Measurements from ENCODE around the gene FAM76B.

DNA sequence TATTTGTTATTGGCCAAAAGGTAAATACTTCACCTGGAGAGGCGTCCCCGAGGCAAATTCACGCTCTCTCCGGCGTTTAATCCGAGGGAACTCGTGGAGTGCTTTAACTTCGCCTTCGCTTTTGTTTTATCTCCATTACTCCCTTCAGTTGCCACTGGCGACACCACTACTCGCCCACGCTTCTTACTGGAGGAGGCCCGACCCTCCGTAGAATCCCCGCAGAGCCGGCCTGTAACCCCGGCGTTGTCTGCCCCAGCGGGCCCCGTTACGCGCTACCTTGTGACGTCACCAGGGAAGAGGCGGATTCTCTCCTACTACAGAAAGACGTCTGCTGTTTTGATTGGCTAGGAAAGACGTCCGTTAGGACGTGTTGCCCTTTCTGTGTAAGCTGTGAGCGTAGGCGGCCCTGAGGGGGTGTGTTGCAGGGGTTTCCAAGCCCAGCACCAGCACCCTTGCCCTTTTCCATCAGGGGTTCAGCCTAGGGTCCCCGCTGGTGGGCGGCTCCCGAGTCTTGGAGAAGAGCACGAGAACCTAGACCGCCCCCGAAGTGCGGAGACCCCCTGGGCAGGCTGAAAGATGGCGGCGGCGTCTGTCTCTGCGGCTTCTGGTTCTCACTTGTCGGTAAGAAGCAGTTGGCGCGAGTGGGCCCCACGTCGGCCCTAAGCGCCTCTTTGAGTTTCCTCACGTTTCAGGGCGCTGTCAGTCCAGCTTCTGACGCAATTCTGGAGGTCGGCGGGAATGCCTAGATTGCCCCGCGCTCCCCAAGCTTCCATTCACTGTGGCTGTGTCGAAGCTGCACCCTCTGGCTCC is 746 bp upstream of the FAM76B start, which contains the start of gene CEP57:
- TF ChIP-seq, protein P1, sequence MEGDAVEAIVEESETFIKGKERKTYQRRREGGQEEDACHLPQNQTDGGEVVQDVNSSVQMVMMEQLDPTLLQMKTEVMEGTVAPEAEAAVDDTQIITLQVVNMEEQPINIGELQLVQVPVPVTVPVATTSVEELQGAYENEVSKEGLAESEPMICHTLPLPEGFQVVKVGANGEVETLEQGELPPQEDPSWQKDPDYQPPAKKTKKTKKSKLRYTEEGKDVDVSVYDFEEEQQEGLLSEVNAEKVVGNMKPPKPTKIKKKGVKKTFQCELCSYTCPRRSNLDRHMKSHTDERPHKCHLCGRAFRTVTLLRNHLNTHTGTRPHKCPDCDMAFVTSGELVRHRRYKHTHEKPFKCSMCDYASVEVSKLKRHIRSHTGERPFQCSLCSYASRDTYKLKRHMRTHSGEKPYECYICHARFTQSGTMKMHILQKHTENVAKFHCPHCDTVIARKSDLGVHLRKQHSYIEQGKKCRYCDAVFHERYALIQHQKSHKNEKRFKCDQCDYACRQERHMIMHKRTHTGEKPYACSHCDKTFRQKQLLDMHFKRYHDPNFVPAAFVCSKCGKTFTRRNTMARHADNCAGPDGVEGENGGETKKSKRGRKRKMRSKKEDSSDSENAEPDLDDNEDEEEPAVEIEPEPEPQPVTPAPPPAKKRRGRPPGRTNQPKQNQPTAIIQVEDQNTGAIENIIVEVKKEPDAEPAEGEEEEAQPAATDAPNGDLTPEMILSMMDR (IDR thresholded peaks at IDR 0.05; ENCODE audit: insufficient read depth, low read length, poor library complexity, severe bottlenecking): no peak
- TF ChIP-seq EZH2phosphoT487 (conservative IDR thresholded peaks at IDR 0.05; ENCODE audit: low read length): no peak
